NCI-H2029 (cell line): ENCODE data around the gene PLPP3.

Experiments
- DNase-seq: peaks from one replicate; lab custom pipeline; 2025; lab: John Stamatoyannopoulos, UW

PLPP3 gene

DNA sequence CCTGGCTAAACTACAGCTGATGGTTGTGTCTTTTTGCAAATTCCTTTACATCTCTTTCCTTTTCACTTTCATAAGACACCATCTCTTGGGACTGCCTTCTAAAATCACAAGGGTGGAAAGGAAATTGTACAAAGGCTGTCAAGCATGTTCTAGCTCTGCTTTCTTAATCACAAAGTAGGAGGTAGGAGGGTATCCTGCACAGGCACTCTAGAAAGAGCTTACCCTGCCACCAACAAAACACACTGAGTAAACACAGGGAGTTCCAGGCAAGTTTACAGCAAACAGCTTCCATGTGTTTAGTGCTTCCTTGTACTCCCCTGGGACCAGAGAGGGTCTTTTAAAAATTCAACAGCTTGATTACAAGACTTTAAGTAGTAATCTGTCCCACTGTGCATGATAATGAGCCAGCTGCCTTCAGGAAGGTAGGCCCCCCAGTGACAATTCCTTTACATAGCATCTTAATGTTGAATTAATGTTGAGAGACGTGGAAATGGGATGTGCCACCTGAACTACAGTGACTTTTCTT, 2.4 kb downstream of the PLPP3 start:
- no peak for DNase-seq

DNA sequence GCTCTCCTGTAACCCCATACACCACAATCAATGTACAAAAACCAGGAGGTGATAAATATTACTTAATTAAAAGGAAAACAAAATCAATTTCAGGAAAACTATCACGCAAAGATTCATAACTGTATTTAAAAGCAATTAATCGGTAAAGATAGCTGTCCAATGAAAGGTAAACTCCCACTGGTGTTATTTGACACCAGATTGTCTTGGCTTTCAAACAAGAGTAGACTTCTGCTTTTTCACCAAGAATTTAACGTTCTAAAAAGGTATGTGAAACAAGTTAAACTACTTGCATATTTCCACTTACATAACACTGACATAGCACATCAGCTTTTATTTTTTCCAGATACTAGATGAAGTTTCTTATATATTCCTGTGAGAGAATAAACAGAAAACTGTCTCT, 3.5 kb downstream of the PLPP3 start:
- DNase-seq: no peak

- no peak for DNase-seq
These were observed 4.6 kb downstream of the PLPP3 start for GRCh38 chr1:56574794-56575193.

- DNase-seq: peak; percentile 75
These were observed 6.1 kb downstream of the PLPP3 start for GRCh38 chr1:56573311-56573710.

DNA sequence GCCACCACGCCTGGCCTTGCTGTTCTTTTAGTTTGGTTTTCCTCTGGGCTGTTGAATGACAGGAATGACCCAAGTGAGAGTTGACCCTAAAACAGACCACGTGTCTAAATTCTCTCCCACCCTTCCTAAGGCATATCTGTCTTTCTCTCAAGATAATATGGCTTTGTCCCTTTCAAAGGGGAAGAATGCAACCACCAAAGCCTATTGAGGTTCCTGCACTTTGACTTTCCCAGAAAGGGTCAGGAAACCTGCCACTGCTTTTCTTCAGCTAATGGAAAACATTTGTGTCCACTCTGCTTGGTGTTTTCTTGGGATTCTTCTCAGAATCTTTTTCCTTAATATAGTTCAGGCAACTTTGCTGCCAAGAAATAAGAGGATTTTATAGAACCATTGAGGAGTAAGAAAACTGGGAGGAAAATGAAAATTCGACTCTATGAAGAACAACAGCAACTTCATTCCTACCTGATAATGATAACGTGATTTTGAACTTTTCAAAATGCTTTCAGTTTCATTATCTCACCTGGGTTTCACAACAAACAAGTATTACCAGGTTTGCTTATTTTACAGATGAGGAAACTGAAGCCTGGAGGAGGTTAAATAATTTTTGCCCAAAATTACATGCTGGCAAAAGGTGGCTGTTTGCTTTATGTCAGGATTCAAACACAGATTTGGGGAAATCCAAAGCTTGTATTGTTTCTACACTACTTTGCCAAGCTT, 6.9 kb downstream of the PLPP3 start:
- DNase-seq: peak; percentile 63

DNA sequence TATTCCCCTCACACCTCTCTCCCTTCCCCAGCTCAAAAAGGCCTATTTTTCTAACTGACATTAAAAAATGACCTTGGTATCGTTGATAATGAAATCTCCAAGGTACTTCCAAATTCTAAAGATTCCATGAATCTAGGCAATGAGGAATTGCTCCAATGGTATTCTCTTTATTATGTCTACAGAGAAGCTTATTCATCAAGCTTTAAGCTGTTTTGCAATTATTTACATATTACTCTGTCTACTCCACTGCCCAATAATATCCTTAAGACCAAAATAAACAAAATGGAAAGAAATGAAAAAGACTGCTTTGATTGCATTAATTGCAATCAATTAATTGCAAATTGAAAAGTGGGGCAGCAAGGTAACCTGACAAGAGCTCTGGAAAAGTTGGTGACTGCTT, 7.9 kb downstream of the PLPP3 start:
- no peak for DNase-seq

- peak; percentile 89 for DNase-seq
These were observed 8.4 kb downstream of the PLPP3 start for GRCh38 chr1:56570924-56571372.

DNA sequence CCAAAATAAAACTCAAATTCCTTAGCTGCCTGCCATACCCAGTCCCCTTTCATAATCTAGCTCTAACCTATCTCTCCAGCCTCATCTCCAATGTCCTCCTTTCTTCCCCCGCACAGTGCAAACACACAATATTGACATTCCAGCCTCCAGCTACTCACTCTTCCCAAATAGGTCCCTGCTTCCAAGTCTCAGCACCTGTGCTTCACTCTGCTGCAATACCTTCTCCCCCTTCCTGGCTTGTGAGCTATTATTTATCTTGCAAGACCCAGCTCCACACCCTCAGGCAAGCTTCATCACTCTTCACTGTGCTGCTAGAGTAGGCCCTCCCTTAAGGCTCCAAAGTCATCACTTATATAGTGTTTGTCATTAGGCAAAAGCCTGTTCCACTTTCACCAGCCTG, 9.7 kb downstream of the PLPP3 start:
- peak; percentile 85 for DNase-seq

DNA sequence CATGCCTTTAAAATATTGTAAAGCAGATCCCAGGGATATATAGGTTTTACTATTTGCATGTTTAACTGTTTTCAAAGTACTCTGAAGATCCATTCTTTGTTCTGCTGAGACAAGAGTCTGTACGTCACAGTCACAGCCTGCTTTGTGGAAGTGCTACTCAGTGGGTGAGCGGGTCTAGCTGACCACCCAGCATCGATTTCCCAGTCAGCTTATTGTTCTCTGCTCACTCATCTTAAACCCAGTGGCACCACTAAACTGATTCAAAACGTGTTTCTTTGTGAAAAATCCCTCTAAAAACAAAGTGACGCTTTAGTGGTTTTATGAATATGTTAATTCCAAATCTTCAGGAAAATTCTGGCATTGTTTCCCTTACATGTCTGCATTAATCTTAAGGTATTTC, 12.4 kb downstream of the PLPP3 start:
- DNase-seq: no peak

DNA sequence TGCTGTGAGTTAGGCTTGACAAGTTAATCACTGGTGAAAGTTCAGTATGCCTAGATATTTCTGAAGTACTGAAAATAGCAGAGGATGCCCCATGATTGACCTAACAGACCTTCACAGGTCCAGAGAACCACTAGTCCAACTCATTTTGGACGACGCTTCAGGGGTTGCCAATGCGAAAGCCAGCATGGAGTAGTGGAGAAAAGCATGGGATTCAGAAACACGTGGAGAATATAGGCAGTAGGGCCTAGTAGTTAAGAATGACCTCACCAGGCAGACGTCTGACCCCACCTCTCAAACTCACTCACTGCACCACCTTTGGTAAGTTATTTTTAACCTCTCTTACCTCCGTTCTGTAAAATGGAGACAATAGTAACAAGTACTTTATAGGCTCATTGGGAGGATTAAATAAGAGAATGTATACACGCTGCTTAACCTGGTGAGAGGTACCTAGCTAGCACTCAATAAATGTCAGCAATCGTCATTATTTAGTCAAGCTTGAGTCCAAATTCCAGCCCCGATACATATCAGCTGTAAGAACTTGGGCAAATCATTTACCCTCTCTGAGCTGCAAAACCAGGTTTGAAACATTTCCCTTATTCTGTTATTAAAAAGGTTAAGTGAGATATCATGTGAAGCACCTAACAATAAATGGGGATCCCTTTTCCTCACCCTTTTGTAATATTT, 13.2 kb downstream of the PLPP3 start:
- no peak for DNase-seq

DNA sequence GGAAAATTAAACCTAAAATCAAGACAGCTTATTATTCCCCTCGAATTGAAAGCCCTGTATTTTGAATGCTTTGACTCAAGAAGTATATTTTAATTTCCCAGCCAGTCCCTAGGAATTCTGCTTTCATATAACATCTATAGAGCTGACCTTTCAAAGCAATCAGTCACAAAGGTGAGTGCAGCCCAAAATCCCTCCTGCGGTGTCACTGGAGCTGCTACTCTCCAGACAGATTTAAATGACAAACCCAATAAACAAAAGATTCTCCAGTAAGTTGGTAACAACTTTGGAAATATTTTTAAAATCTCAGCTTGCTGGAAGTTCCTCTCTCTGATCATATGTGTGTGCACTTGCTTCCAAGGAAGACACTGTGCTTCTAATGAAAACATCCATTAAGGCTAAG, 14.7 kb downstream of the PLPP3 start:
- DNase-seq: no peak

- no peak for DNase-seq
These were observed 15.8 kb downstream of the PLPP3 start for GRCh38 chr1:56563568-56563967.

DNA sequence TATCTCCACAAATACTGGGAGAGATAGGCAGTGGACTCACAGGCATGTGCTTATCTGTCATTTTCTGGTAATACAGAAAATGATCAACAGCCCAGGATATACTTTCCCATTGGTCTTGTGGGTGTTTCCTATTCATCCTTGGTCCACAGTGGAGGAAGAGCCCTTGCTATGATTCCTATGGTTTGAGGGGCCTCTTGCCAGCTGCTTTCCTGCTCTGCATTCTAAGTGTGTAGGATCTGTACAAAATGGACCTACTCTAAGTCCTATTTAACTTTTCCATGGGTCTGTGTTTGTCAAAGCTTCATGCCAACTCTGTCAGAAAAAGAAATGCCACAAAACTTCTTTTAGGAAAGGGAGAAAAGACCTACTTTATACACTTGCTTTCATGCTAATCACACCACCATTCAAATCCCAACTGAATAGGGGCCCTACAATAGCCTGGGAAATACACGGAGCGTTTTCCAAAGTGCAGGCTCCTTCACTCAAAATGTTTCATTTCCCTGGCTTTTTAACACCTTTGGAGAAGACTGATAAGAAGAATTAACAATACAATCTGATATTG, 16.4 kb downstream of the PLPP3 start:
- no peak for DNase-seq

DNA sequence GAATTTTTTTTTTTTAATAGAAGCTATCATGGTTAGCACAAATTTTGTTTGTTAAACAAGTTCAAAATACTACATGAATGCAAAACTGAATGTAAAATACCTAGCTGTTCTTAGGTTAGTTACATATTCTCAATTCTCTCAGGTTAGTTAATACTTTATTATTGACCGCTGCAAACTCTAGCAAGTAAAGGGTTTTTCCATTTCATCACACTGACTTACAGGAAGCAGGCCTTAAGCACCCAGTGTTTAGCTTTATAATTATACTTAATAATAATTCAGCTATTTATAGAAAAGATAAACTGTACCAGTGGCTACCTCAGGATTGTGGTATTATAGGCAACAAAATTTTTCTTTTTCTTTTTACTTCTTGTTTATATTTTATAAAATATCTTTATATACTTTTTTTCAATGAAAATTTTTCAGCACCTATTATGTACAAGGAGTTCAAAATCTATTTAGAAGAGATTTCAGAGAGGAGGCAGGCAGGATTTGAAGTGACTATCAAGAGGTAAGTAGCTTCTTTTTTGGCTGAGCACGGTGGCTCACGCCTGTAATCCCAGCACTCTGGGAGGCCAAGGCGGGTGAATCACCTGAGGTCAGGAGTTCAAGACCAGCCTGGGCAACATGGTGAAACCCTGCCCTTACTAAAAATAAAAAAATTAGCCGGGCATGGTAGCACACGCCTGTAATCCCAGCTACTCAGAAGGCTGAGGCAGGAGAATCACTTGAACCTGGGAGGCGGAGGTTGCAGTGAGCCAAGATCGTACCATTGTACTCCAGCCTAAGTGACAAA, 17.9 kb downstream of the PLPP3 start:
- no peak for DNase-seq

- no peak for DNase-seq
These were observed 21.6 kb downstream of the PLPP3 start for GRCh38 chr1:56557746-56558145.

GRCh38 chr1:56555448-56555847, 23.9 kb downstream of the PLPP3 start:
- DNase-seq: no peak

- DNase-seq: no peak
These were observed 26.3 kb downstream of the PLPP3 start for GRCh38 chr1:56553046-56553445.

GRCh38 chr1:56552349-56552748, 27.0 kb downstream of the PLPP3 start:
- no peak for DNase-seq

- peak; percentile 83 for DNase-seq
These were observed 27.7 kb downstream of the PLPP3 start for GRCh38 chr1:56551691-56552090.

DNA sequence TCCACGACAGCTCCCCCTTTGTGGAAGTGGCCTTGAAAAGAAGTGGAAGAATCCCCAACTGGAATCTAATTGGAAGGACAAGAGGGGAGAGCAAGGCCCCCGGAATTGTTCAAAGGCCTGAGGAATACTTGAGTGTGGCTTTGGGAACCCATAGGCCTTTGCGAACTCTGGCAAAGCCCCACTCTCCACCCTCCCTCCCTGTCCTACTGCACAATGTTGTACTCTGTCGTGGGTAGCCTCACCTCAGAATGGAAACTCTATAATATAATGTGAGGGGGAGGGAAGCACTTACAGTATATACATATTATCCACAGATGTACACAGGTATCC, 28.5 kb downstream of the PLPP3 start:
- DNase-seq: no peak

- DNase-seq: peak; percentile 76
These were observed 29.1 kb downstream of the PLPP3 start for GRCh38 chr1:56550138-56550858.

- no peak for DNase-seq
These were observed 30.8 kb downstream of the PLPP3 start for GRCh38 chr1:56548571-56548970.
